ENCODE data around the gene CNP.
"Not testable (repeated sequence)": the region's sequence is repeated elsewhere in the genome, so short reads cannot be mapped to it uniquely, and the experiment has no call there.

Gene CNP

DNA sequence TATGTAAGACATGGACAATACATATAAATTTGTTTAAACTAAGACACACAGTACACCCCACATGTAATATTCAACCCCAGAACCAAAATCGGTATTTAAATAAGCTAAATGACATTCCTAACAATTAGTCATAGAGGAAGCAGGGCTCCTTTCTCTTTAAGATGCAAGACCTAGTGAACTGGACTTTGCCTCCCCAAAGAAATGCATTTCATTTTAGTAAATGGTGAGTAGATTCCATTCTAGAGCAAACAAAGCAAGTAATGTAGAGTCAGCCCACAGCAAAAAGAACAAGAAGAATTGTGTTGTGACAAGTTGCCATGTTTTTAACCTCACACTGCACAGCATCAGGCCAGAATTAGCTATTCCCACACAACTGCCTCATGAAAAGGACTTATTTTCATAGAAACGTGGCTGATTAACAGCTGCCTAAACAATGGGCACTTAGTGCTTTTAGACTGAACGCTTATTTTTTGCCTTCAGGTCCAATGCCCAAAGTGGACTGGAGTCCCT is 36.3 kb downstream of the CNP start:
- DNase-seq (ENCODE audit: low read depth), result peak; percentile 72

DNA sequence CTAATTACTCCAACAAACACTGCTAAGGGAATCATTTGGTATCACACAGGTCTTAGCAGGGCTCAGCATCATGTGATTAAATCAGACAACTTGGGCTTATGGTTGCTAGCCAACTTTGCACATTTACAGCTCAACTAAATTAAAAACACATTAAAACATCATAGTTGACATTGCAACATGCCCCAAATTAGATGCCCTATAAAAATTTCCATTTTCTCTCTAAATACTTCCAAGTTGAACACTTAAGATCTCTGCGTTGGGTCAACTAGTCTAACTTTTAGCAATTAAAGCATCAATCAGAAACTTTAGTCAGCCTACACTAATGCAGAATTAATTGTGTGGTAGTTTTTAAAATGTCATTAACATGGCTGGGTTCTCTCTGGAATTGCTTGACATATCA is 38.6 kb downstream of the CNP start:
- DNase-seq (ENCODE audit: low read depth), result peak; percentile 52

DNA sequence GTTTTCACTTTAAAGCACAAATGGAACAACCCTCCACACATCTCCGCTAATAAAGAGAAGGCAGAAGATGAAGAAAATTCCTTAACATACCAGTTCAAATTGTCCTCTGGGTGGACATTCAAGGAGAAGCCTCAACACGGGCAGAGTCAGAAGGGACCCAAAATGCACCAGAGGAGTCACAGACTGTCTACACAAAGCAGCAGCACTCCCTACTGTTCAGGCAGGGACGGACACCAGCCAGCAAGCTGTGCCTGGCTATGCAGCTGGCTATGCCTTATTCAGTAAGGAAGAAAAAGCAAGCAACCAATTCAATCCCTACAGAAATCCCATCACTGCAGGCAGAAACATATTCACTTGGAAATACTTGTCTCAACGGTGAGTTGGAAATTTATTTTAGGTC is 42.6 kb downstream of the CNP start:
- peak; percentile 12 for DNase-seq (ENCODE audit: low read depth)

DNA sequence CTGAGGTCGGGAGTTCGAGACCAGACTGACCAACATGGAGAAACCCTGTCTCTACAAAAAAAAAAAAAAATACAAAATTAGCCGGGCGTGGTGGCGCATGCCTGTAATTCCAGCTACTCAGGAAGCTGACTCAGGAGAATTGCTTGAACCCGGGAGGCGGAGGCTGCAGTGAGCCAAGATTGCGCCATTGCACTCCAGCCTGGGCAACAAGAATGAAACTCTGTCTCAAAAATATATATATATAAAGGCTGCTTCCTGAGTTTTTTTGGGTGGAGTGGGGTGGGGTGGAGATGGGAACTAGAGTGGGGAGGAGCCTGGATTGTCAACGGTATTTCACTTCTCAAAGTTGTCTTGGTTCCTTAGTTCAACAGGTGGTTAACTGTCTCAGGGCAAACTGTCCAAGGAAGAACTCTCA is 43.7 kb downstream of the CNP start:
- peak; percentile 65 for DNase-seq (ENCODE audit: low read depth)

- peak; percentile 40 for DNase-seq (ENCODE audit: low read depth)
Observed at GRCh38 chr17:42010898-42011516, 44.4 kb downstream of the CNP start.

DNA sequence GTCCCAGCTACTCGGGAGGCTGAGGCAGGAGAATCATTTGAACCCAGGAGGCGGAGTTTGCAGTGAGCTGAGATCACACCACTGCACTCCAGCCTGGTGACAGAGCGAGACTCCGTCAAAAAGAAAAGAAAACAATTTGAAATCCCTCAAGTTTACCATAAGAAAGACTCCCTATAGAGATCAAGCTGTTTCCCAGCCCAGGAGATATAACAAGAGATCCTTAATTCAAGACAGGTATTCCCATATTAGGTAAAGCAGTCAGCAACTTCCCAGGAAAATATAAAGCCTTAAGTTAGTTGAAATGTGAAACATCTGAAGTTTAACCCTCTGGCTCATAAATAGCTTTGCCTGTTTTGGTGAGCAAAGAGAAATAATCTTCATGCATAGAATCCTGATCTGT is 45.8 kb downstream of the CNP start:
- DNase-seq (ENCODE audit: low read depth), result not testable (repeated sequence)

GRCh38 chr17:42013740-42014139 is 47.1 kb downstream of the CNP start:
- DNase-seq (ENCODE audit: low read depth), result not testable (repeated sequence)

DNA sequence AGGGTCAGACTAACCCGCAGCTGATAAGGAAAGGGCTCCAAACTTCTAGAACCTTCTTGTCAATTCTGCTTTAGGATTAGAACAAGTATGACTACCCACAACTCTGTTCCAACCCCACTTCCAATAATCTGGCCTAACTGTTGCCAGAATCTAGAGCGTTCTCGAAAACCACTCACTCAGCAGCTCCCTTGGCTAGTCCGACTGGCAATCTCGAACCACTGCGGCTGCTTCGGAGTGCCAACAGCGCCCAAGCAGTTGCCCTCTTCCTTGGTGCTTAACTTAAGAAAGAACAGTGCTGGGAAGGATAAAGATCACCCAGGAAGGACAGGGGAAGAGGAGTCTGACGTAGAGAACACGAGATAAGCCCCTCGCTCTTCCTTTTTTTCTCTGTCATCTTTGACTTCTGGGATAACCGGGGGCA is 49.8 kb downstream of the CNP start:
- peak; percentile 31 for DNase-seq (ENCODE audit: low read depth)

GRCh38 chr17:42016941-42017865 is 50.6 kb downstream of the CNP start, which contains the start of gene DNAJC7:
TSS of gene DNAJC7 (minus strand) at chr17:42017439. CDS start at chr17:42017416, 23 bp downstream.
- peak; percentile 91 for DNase-seq (ENCODE audit: low read depth)

DNA sequence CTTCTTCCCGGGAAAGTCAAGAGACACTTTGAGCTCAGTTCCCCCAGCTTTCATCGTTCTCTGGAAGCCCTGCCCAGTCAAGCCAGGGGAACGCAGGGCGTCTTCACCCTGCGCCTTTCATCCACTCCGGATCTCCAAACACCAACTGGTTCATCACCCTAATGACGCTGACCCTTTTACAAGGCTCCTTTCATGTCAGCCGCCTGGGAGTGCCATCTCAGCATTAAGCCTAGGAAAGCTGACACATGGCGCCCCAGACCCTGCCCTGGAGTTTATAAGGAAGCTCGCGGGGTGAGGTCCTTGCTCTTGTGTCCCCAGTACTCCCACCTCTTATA is 51.2 kb downstream of the CNP start:
- DNase-seq (ENCODE audit: low read depth), result no peak

DNA sequence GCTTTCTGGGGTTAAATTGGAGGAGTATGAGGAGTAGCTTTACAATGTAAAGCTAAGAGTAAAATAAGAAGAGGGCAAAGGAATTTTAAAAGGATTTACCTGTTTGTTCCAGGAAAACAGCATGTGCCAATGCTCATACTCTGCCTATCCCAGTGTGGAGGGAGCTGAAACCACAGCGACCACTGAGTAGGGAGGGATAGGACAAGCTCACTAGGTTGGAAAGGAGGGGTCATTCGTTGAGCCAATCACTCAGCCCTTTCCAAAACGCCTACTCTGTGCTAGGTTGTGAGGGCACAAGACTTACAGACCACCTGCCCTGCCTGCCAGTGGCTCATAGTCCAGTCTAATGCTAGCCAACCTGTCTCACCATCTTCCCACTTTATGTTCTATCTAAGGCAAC is 51.7 kb downstream of the CNP start:
- DNase-seq (ENCODE audit: low read depth), result no peak

GRCh38 chr17:42018988-42019387 is 52.4 kb downstream of the CNP start:
- DNase-seq (ENCODE audit: low read depth), result no peak

DNA sequence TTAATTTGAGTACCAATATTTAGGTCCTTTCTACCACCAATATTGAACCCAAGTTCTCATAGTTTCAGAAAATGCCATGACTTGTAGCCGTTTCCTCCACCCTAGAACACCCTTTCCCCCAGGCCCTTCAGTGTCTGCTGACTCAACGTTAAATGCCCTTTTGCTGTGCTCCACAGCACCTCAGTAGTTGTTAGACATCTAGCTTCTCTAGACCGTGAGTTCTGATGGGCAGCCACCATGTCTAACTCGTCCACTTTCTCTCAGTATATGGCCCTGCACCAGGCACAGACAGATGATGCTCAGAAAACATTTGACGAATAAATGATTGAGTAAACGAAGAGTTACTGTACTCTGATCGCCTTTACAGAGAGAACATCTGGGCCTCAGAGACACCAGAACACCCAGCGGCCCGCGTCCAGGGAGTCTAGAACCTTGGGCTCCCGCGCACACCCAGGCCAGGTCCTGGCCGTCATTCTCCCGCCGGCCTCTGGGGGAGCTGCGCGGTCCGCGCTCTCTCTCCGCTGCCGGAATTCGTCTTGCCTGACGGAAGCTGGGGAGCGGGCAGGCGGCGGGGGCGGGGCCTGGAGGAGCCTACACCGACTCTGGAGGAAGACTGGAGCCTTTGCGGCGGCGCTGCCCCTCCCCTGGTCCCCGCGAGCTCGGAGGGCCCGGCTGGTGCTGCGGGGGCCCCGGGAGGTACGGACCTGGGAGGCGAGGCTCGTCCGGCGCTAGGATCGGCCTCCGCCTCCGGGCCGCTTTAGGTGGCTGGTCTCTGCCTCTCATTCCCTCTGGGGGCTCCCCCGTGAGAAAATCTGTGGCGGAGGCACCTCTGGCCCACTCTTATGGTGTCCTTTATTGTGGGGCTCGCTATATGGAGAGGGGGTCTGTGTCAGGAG is 53.2 kb downstream of the CNP start, which contains the start of gene NKIRAS2:
TSS of gene NKIRAS2 (plus strand) at position 582 of the 896 bp plus-strand sequence. CDS start 1,488 bp downstream, outside the sequence.
- DNase-seq (ENCODE audit: low read depth), result peak; percentile 91

DNA sequence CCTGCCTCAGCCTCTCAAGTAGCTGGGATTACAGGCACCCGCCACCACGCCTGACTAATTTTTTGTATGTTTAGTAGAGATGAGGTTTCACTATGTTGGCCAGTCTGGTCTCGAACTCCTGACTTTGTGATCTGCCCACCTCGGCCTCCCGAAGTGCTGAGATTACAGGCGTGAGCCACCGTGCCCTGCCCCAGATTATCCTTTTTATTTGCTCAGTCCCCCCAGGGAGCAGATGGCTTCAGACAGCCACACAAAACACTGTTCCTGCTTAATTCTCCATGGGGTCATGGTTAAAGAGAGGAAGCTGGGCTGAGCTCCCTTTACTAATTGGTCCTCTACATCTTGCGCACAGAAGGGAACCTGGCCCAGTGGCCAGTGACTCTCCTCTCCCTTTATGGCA is 54.2 kb downstream of the CNP start:
- not testable (repeated sequence) for DNase-seq (ENCODE audit: low read depth)

GRCh38 chr17:42023524-42024349 is 57.1 kb downstream of the CNP start:
- no peak for DNase-seq (ENCODE audit: low read depth)

GRCh38 chr17:42025191-42025579 is 58.6 kb downstream of the CNP start:
- DNase-seq (ENCODE audit: low read depth), result no peak

DNA sequence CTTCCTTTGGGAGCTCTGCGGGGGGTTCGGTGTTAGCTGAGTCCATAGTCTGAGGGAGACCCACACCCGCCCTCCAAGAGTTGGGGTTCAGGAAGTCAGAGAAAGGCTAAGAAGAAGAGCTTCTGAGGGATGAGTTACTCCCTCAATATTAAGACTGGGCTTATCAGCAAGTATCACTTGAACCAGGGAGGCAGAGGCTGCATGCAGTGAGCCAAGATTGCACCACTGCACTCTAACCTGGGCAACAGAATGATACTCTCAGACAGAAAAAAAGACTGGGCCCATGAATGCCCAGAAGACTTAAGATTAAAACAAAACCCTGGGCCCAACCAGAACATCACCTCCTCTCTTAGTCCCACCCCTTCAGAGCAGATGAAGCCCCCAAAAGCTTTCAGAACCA is 59.3 kb downstream of the CNP start:
- no peak for DNase-seq (ENCODE audit: low read depth)

DNA sequence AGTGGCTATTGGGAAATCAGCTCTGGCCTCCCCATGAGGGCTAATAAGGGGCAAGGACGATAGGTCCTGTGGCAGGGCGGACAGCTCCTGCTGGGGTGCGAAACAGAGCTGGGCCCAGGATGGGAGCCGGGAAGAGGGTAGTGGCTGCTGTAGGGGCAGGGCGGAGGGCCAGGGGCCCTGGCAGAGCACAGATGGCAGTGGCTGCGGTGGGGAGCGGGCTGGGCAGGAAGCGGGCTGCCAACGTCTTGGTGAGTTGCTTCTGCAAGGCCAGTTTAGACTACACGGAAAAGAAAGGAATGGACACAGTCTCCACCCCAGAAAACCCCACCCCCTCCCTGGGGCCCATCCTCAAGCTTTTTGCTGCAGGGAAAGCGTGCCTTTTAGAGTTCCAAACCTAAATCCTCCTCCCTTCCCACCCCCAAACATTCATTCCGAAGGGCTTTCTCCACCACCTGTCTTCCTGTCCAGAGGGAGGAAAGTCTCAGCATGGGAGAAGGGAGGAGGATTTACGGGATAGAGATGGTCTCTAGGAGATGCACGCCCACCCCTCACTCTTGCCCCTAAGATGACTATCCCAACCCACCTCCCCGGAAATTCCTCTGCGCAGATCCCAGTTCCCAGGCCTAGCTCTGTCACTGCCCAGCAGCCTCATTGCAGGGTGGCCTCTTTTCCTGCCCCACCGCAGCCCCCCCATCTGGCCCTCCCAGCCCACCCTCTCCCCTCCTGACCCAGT is 60.4 kb downstream of the CNP start:
- no peak for DNase-seq (ENCODE audit: low read depth)
